ENCODE measurements around the gene CPXM1. TPM values are rescaled to one million over a fixed set of nuclear protein-coding genes. Genes with fewer than 3 reads are reported as not detected.

CPXM1 gene
- total RNA-seq, 2 donors from 2014 or later: 7.4 to 35.5 TPM

- 94% methylated on average over 6 of the region's 6 CpGs for WGBS
- DNase-seq (ENCODE audit: low spot score): no peak
- no peak overlapping the region for H3K27ac ChIP-seq
Measured at GRCh38 chr20:2753461-2754040, 46.9 kb downstream of the CPXM1 start.

GRCh38 chr20:2752567-2753460 is 47.6 kb downstream of the CPXM1 start:
- Histone ChIP-seq H3K4me1 (replicated peaks) (peaks cover 17% of the 10 kb centered on the region), H3K36me3 (no peaks in the 10 kb centered on the region), H3K4me3 (peak overlapping the region; percentile 40 to 55), H3K27ac (peak overlapping the region; percentile 78 to 92), H3K27me3 (replicated peaks; ENCODE audit: insufficient read depth) (no peaks in the 10 kb centered on the region), H3K9me3 (no peaks in the 10 kb centered on the region)
- 14% methylated on average over 32 of the region's 47 CpGs for WGBS
- intact Hi-C loops (cut with DNase I): no loop called here
- TF ChIP-seq CTCF (IDR thresholded peaks at IDR 0.05) (peak; percentile 46 to 79 (median 58)), POLR2A (IDR thresholded peaks at IDR 0.05) (no peak), POLR2AphosphoS5 (IDR thresholded peaks at IDR 0.05) (no peak)
- DNase-seq (ENCODE audit: low spot score): no peak

More at GRCh38 chr20:2753461-2754040, 46.9 kb downstream of the CPXM1 start:
- Histone ChIP-seq H3K27me3 (replicated peaks; ENCODE audit: insufficient read depth) (no peaks in the 10 kb centered on the region), H3K9me3 (no peaks in the 10 kb centered on the region), H3K4me1 (replicated peaks) (peaks cover 17% of the 10 kb centered on the region), H3K36me3 (no peaks in the 10 kb centered on the region), H3K4me3 (no peak overlapping the region)
- no peak for TF ChIP-seq CTCF (IDR thresholded peaks at IDR 0.05)
- no peak for TF ChIP-seq POLR2AphosphoS5 (IDR thresholded peaks at IDR 0.05)
- TF ChIP-seq POLR2A (IDR thresholded peaks at IDR 0.05): no peak
- intact Hi-C loops (cut with DNase I): no loop called here

GRCh38 chr20:2751878-2752566 is 48.4 kb downstream of the CPXM1 start:
- intact Hi-C loops (cut with DNase I): no loop called here
- Histone ChIP-seq H3K4me3 (peak overlapping the region; percentile 40 to 55), H3K4me1 (replicated peaks) (peaks cover 17% of the 10 kb centered on the region), H3K27ac (peak overlapping the region; percentile 78 to 92), H3K9me3 (no peaks in the 10 kb centered on the region), H3K27me3 (replicated peaks; ENCODE audit: insufficient read depth) (no peaks in the 10 kb centered on the region), H3K36me3 (no peaks in the 10 kb centered on the region)
- TF ChIP-seq POLR2A (IDR thresholded peaks at IDR 0.05): no peak
- no peak for TF ChIP-seq POLR2AphosphoS5 (IDR thresholded peaks at IDR 0.05)
- TF ChIP-seq CTCF (IDR thresholded peaks at IDR 0.05): peak in 3 of 4 experiments; percentile 10 to 49 (median 45)
- DNase-seq (ENCODE audit: low spot score): peak; percentile 52
- WGBS: 2% methylated on average over 83 of the region's 93 CpGs

- Histone ChIP-seq H3K36me3 (no peaks in the 10 kb centered on the region), H3K4me1 (replicated peaks) (peaks cover 17% of the 10 kb centered on the region), H3K4me3 (peak overlapping the region; percentile 40 to 55), H3K27me3 (replicated peaks; ENCODE audit: insufficient read depth) (no peaks in the 10 kb centered on the region), H3K9me3 (no peaks in the 10 kb centered on the region), H3K27ac (peak overlapping the region; percentile 78 to 92)
- WGBS: under 1% methylated on average over 26 of the region's 26 CpGs
- intact Hi-C loops (cut with DNase I): no loop called here
- peak; percentile 51 for DNase-seq (ENCODE audit: low spot score)
- no peak for TF ChIP-seq CTCF (IDR thresholded peaks at IDR 0.05)
- no peak for TF ChIP-seq POLR2A (IDR thresholded peaks at IDR 0.05)
- no peak for TF ChIP-seq POLR2AphosphoS5 (IDR thresholded peaks at IDR 0.05)
Measured at GRCh38 chr20:2751347-2751877, 49.0 kb downstream of the CPXM1 start.

All from prostate gland (tissue), 2 donors.